Glutamatergic neuron (in vitro differentiated cells): ENCODE results near the gene TPRN. TPM values are rescaled to one million over a fixed set of nuclear protein-coding genes. Genes with fewer than 3 reads are reported as not detected.
A peak's percentile ranks its signal among the peaks of the same experiment; 100 is the strongest.

ENCODE experiments used
- DNase-seq: peaks from one replicate; pipeline ENCODE4 v3.0.0; 2022
- H3K27ac Mint-ChIP-seq: one replicate; pipeline ENCODE4 v1.8.0; 2020; ENCODE audit warnings: mild to moderate bottlenecking, mixed read lengths, inconsistent platforms; ENCODE audit not compliant: unreplicated experiment
- H3K27me3 Mint-ChIP-seq: one replicate; pipeline ENCODE4 v1.8.0; 2020; ENCODE audit warnings: mild to moderate bottlenecking, moderate library complexity, mixed read lengths, inconsistent platforms; ENCODE audit not compliant: unreplicated experiment
- H3K36me3 Mint-ChIP-seq: one replicate; pipeline ENCODE4 v1.8.0; 2020; ENCODE audit warnings: mild to moderate bottlenecking, mixed read lengths, inconsistent platforms; ENCODE audit not compliant: unreplicated experiment
- H3K4me1 Mint-ChIP-seq: one replicate; pipeline ENCODE4 v1.8.0; 2020; ENCODE audit warnings: mild to moderate bottlenecking, low read depth, mixed read lengths, inconsistent platforms; ENCODE audit not compliant: unreplicated experiment
- H3K4me3 Mint-ChIP-seq: one replicate; pipeline ENCODE4 v1.8.0; 2020; ENCODE audit warnings: mild to moderate bottlenecking, mixed read lengths, inconsistent platforms; ENCODE audit not compliant: unreplicated experiment
- H3K9me3 Mint-ChIP-seq: one replicate; pipeline ENCODE4 v1.8.0; 2020; ENCODE audit warnings: mild to moderate bottlenecking, moderate library complexity, mixed read lengths, inconsistent platforms; ENCODE audit not compliant: unreplicated experiment
- CTCF ChIP-seq: fragments of 200-600 bp; sonication (generic); IDR thresholded peaks from one replicate; pipeline ENCODE4 v1.5.0; 2021; ENCODE audit not compliant: partially characterized antibody, unreplicated experiment
- long read RNA-seq: library from polyadenylated mRNA; unstranded; transcript quantifications from one replicate; pipeline ENCODE4 v2.0.0, GENCODE V29; 2020; ENCODE audit not compliant: unreplicated experiment
- total RNA-seq: library from RNA; stranded (reverse); fragmentation: NEBNext Ultra II Directional; extraction: Animal tissue kit (Norgen Biotek cat#: 25700); gene quantifications from one replicate; pipeline ENCODE4 v1.2.1, GENCODE V29; 2021; ENCODE audit not compliant: unreplicated experiment

Gene TPRN
- 9.6 TPM for total RNA-seq
- long read RNA-seq, partial matches to known transcripts = 1 of 2 reads
- long read RNA-seq, other reads (novel, unspliced or antisense) = 0 of 2 reads

GRCh38 chr9:137200311-137201204 lies at the start of gene TPRN:
TSS of gene TPRN (minus strand) at chr9:137200741. CDS start at chr9:137200711, 30 bp downstream.
- Mint-ChIP-seq H3K9me3 (peaks cover 4% of the 10 kb centered on the region), H3K4me3 (peak within 1 kb of the TSS; percentile 86), H3K36me3 (no peaks in the 10 kb centered on the region), H3K27me3 (peaks cover 5% of the 10 kb centered on the region), H3K27ac (peak within 1 kb of the TSS; percentile 82), H3K4me1 (peaks cover 7% of the 10 kb centered on the region)
- no peak for TF ChIP-seq CTCF
- DNase-seq = peak; percentile 99

GRCh38 chr9:137247916-137248175 lies 47.3 kb upstream of the TPRN start:
- no peaks in the 10 kb centered on the region for H3K9me3 Mint-ChIP-seq
- no peak for TF ChIP-seq CTCF
- peaks cover under 1% of the 10 kb centered on the region for H3K4me1 Mint-ChIP-seq
- H3K36me3 Mint-ChIP-seq = no peaks in the 10 kb centered on the region
- peaks cover 1% of the 10 kb centered on the region for H3K27me3 Mint-ChIP-seq
- H3K4me3 Mint-ChIP-seq = no peak overlapping the region
- no peak overlapping the region for H3K27ac Mint-ChIP-seq
- no peak for DNase-seq

GRCh38 chr9:137247135-137247915 lies 46.8 kb upstream of the TPRN start:
- no peak overlapping the region for H3K4me3 Mint-ChIP-seq
- no peak for TF ChIP-seq CTCF
- no peak for DNase-seq
- no peak overlapping the region for H3K27ac Mint-ChIP-seq
- no peaks in the 10 kb centered on the region for H3K9me3 Mint-ChIP-seq
- peaks cover 7% of the 10 kb centered on the region for H3K27me3 Mint-ChIP-seq
- no peaks in the 10 kb centered on the region for H3K36me3 Mint-ChIP-seq
- H3K4me1 Mint-ChIP-seq = peaks cover 6% of the 10 kb centered on the region

GRCh38 chr9:137245450-137246421 lies 45.2 kb upstream of the TPRN start:
- TF ChIP-seq CTCF = no peak
- no peak for DNase-seq

More at GRCh38 chr9:137245450-137246421, 45.2 kb upstream of the TPRN start:
- Mint-ChIP-seq H3K4me1 (peaks cover 7% of the 10 kb centered on the region), H3K36me3 (no peaks in the 10 kb centered on the region), H3K4me3 (no peak overlapping the region), H3K27ac (no peak overlapping the region), H3K9me3 (no peaks in the 10 kb centered on the region), H3K27me3 (peaks cover 11% of the 10 kb centered on the region)
